HuH-7.5 (cell line): ENCODE measurements around the gene RGS14.

Experiments
- DNase-seq: peaks from one replicate; pipeline ENCODE4 v3.0.0; 2011; ENCODE audit warnings: low spot score

Gene RGS14

GRCh38 chr5:177378884-177379883 is 21.5 kb downstream of the RGS14 start:
- DNase-seq: peak; percentile 78

GRCh38 chr5:177380805-177381126 is 23.0 kb downstream of the RGS14 start:
- no peak for DNase-seq

GRCh38 chr5:177382423-177383029 is 24.8 kb downstream of the RGS14 start:
- no peak for DNase-seq

GRCh38 chr5:177383181-177383580 is 25.5 kb downstream of the RGS14 start:
- no peak for DNase-seq

GRCh38 chr5:177384134-177384533 is 26.4 kb downstream of the RGS14 start, which contains the start of gene SLC34A1:
SLC34A1 (plus strand) TSS chr5:177384434; CDS start chr5:177385742, 1,308 bp downstream.
- DNase-seq: no peak

GRCh38 chr5:177385720-177386119 is 28.0 kb downstream of the RGS14 start:
- no peak for DNase-seq

- DNase-seq: no peak
These were observed 28.8 kb downstream of the RGS14 start for GRCh38 chr5:177386542-177386941.

- DNase-seq: no peak
These were observed 29.7 kb downstream of the RGS14 start for GRCh38 chr5:177387405-177387804.

GRCh38 chr5:177388521-177389052 is 30.9 kb downstream of the RGS14 start:
- DNase-seq: no peak

- DNase-seq: no peak
These were observed 31.8 kb downstream of the RGS14 start for GRCh38 chr5:177389241-177390169.

GRCh38 chr5:177390363-177391300 is 32.9 kb downstream of the RGS14 start:
- DNase-seq: peak; percentile 99

GRCh38 chr5:177392765-177393164 is 35.0 kb downstream of the RGS14 start:
- DNase-seq: no peak

GRCh38 chr5:177393206-177393765 is 35.6 kb downstream of the RGS14 start:
- no peak for DNase-seq

GRCh38 chr5:177393990-177394389 is 36.3 kb downstream of the RGS14 start:
- peak; percentile 8 for DNase-seq

GRCh38 chr5:177396078-177396477 is 38.4 kb downstream of the RGS14 start:
- DNase-seq: no peak

- DNase-seq: no peak
These were observed 39.1 kb downstream of the RGS14 start for GRCh38 chr5:177396807-177397206.

- no peak for DNase-seq
These were observed 40.2 kb downstream of the RGS14 start for GRCh38 chr5:177397875-177398390.

GRCh38 chr5:177399997-177400868 is 42.5 kb downstream of the RGS14 start, which contains the start of gene PFN3:
PFN3 (minus strand) TSS chr5:177400661; CDS start chr5:177400576, 85 bp downstream.
- DNase-seq: no peak
